Stimulated activated CD4-positive, alpha-beta T cell treated with anti-CD3 and anti-CD28 coated beads, Interleukin-12 subunit alpha, Interleukin-12 subunit beta, amount 100 ng/mL, for 24 hours (primary cell): ENCODE results near the gene FGFR2.

Experiments
- DNase-seq, 2 experiments: peaks; one replicate each; pipeline ENCODE4 v3.0.0-alpha.2; 2020; ENCODE audit warnings: low read depth in 2 of 2

The FGFR2 gene

GRCh38 chr10:121610798-121611323, 12.6 kb upstream of the FGFR2 start:
- no peak for DNase-seq

GRCh38 chr10:121609426-121610380, 11.5 kb upstream of the FGFR2 start:
- no peak for DNase-seq

- DNase-seq: peak; percentile 11
Measured at GRCh38 chr10:121608469-121609190, 10.4 kb upstream of the FGFR2 start.

GRCh38 chr10:121607310-121608055, 9.2 kb upstream of the FGFR2 start:
- no peak for DNase-seq

GRCh38 chr10:121605708-121606107, 7.5 kb upstream of the FGFR2 start:
- DNase-seq: no peak

GRCh38 chr10:121601458-121601857, 3.2 kb upstream of the FGFR2 start:
- no peak for DNase-seq

GRCh38 chr10:121600611-121601010, 2.4 kb upstream of the FGFR2 start:
- no peak for DNase-seq

GRCh38 chr10:121599947-121600346, 1.7 kb upstream of the FGFR2 start:
- DNase-seq: no peak

GRCh38 chr10:121597504-121598262, 561 bp downstream of the FGFR2 start:
- DNase-seq: no peak

GRCh38 chr10:121596689-121597503, 1.3 kb downstream of the FGFR2 start:
- no peak for DNase-seq

GRCh38 chr10:121595806-121596688, 2.2 kb downstream of the FGFR2 start:
- no peak for DNase-seq

GRCh38 chr10:121595351-121595805, 2.9 kb downstream of the FGFR2 start:
- DNase-seq: no peak

- no peak for DNase-seq
Measured at GRCh38 chr10:121594623-121595350, 3.5 kb downstream of the FGFR2 start.

GRCh38 chr10:121594076-121594475, 4.2 kb downstream of the FGFR2 start:
- DNase-seq: no peak

- DNase-seq: no peak
Measured at GRCh38 chr10:121593281-121594075, 4.8 kb downstream of the FGFR2 start.

GRCh38 chr10:121592155-121592890, 5.9 kb downstream of the FGFR2 start:
- DNase-seq: no peak

GRCh38 chr10:121591186-121591585, 7.1 kb downstream of the FGFR2 start:
- no peak for DNase-seq
